Lower leg skin (tissue), 4 donors: ENCODE measurements around the gene PRR14. TPM values are rescaled to one million over a fixed set of nuclear protein-coding genes. Genes with fewer than 3 reads are reported as not detected.

Experiments used
- DNase-seq, 2 donors: peaks; one replicate each; pipeline ENCODE4 v3.0.0-alpha.2; 2019; ENCODE audit warnings: low spot score in 2 of 2
- H3K4me3 ChIP-seq: fragments of 200-600 bp; sonication (generic); 2 replicates; pipeline ENCODE4 v1.5.1; 2017; ENCODE audit warnings: mild to moderate bottlenecking, low read depth; ENCODE audit not compliant: poor library complexity, severe bottlenecking
- CTCF ChIP-seq, 3 donors: fragments of 450-650 bp; IDR thresholded peaks; one replicate each; pipeline ENCODE4 v1.5.1; 2016; ENCODE audit warnings: antibody characterized with exemption in 3 of 3, mild to moderate bottlenecking in 3 of 3, moderate library complexity in 2 of 3
- POLR2A ChIP-seq, 2 donors: fragments of 450-650 bp; IDR thresholded peaks; one replicate each; pipeline ENCODE4 v1.6.1; 2016 to 2017; ENCODE audit warnings: antibody characterized with exemption in 2 of 2, mild to moderate bottlenecking in 1 of 2, moderate library complexity in 1 of 2
- WGBS, 2 donors: methylation state at CpG; one replicate each; pipeline ENCODE4 v1.1.5; 2018; 5-methylcytosine and 5-hydroxymethylcytosine counted together
- intact Hi-C: fragments of 100-400 bp; cut with DNase I; formaldehyde crosslinking; loops from one replicate; pipeline ENCODE4 v1.15.0; 2023; ENCODE audit warnings: low total_unique reads
- total RNA-seq, 4 donors: library from RNA; depleted of rRNA; stranded (reverse); fragments of >200 nt; gene quantifications; one replicate each; pipeline ENCODE4 v1.1.0, GENCODE V29; 2016

PRR14 gene
- 10 to 100 TPM; 23.8 to 67.5 (median 37.1) TPM for total RNA-seq

GRCh38 chr16:30650369-30651123 is at the start of gene PRR14:
TSS of gene PRR14 (plus strand) at chr16:30650960. CDS start at chr16:30651646, 686 bp downstream.
- intact Hi-C loops, result no loop called here
- peak; percentile 100 for DNase-seq
- WGBS, 2 donors, result 0 to 1% methylated on average over 41 to 50 of the region's 53 CpGs
- TF ChIP-seq CTCF (IDR thresholded peaks at IDR 0.05), result no peak
- TF ChIP-seq POLR2A (IDR thresholded peaks at IDR 0.05), result no peak
- peak within 1 kb of the TSS; percentile 94 for H3K4me3 ChIP-seq

GRCh38 chr16:30601966-30602365 is 48.8 kb upstream of the PRR14 start:
- no peak overlapping the region for H3K4me3 ChIP-seq
- DNase-seq, result no peak
- no peak for TF ChIP-seq CTCF (IDR thresholded peaks at IDR 0.05)
- TF ChIP-seq POLR2A (IDR thresholded peaks at IDR 0.05), result no peak
- WGBS, 2 donors, result 85 to 89% methylated on average over 4 of the region's 4 CpGs
- intact Hi-C loops, result no loop called here

- H3K4me3 ChIP-seq, result no peak overlapping the region
- DNase-seq, result no peak
- TF ChIP-seq CTCF (IDR thresholded peaks at IDR 0.05), result no peak
- TF ChIP-seq POLR2A (IDR thresholded peaks at IDR 0.05), result no peak
- intact Hi-C loops, result no loop called here
- 23 to 31% methylated on average over 4 of the region's 4 CpGs for WGBS, 2 donors
Measured at GRCh38 chr16:30602616-30603277, 48.0 kb upstream of the PRR14 start.

GRCh38 chr16:30603945-30604315 is 46.8 kb upstream of the PRR14 start:
- no peak for DNase-seq
- TF ChIP-seq CTCF (IDR thresholded peaks at IDR 0.05) (no peak), POLR2A (IDR thresholded peaks at IDR 0.05) (no peak)
- WGBS, 2 donors, result 68 to 74% methylated on average over 7 of the region's 7 CpGs
- H3K4me3 ChIP-seq, result no peak overlapping the region
- intact Hi-C loops, result no loop called here

GRCh38 chr16:30604316-30604947 is 46.3 kb upstream of the PRR14 start:
- intact Hi-C loops, result no loop called here
- no peak for DNase-seq
- H3K4me3 ChIP-seq, result no peak overlapping the region
- TF ChIP-seq POLR2A (IDR thresholded peaks at IDR 0.05), result no peak
- TF ChIP-seq CTCF (IDR thresholded peaks at IDR 0.05), result no peak
- WGBS, 2 donors, result 93 to 94% methylated on average over 48 to 49 of the region's 49 CpGs
